IMR-90 (cell line): ENCODE data around the gene IZUMO4. TPM values are rescaled to one million over a fixed set of nuclear protein-coding genes. Genes with fewer than 3 reads are reported as not detected.

Source experiments
- ATAC-seq: fragments of 200-7000 bp; cut with Tn5 transposase; 2 replicates; pipeline ENCODE4 v1.9.1; 2020; ENCODE audit warnings: low read depth, mild to moderate bottlenecking, moderate library complexity
- BruUV-seq: library from RNA; stranded (reverse); fragments of 400-500 nt; replicated peaks from 2 replicates; lab custom pipeline; 2021; lab: Mats Ljungman, UMichigan
- CTCF ChIA-PET: fragments of 300-600 bp; formaldehyde crosslinking; extraction: SDS; loops from one replicate; lab custom pipeline; 2021; ENCODE audit warnings: antibody characterized with exemption; lab: Yijun Ruan, JAX
- POLR2A ChIA-PET: fragments of 300-600 bp; sonication (Branson Sonifier 250); formaldehyde crosslinking; loops from one replicate; lab custom pipeline; 2022; ENCODE audit warnings: antibody characterized with exemption; ENCODE audit not compliant: unreplicated experiment; lab: Charles Lee
- DNase-seq: peaks from one replicate; pipeline ENCODE4 v3.0.0; 2013
- H2AFZ ChIP-seq: replicated peaks from 2 replicates; pipeline ENCODE3; 2013; ENCODE audit warnings: low read length, mild to moderate bottlenecking; ENCODE audit not compliant: poor library complexity
- H2AK5ac ChIP-seq: 2 replicates; pipeline ENCODE4 v1.6.1; 2013; ENCODE audit warnings: low read depth, low read length, inconsistent platforms
- H2AK9ac ChIP-seq: replicated peaks from 2 replicates; pipeline ENCODE3; 2013; ENCODE audit warnings: mild to moderate bottlenecking, low read depth, low read length, moderate library complexity; ENCODE audit not compliant: poor library complexity
- H2BK120ac ChIP-seq: 2 replicates; pipeline ENCODE4 v1.6.1; 2013; ENCODE audit warnings: low read depth, low read length, inconsistent platforms
- H2BK15ac ChIP-seq: 3 replicates; pipeline ENCODE4 v1.6.1; 2013; ENCODE audit warnings: low read depth, low read length, inconsistent platforms
- H2BK20ac ChIP-seq: 2 replicates; pipeline ENCODE4 v1.6.1; 2013; ENCODE audit warnings: low read depth, mild to moderate bottlenecking, inconsistent platforms, low read length, moderate library complexity
- H2BK5ac ChIP-seq: 2 replicates; pipeline ENCODE4 v1.6.1; 2013; ENCODE audit warnings: mild to moderate bottlenecking, low read depth, low read length, inconsistent platforms; ENCODE audit not compliant: poor library complexity, severe bottlenecking
- H3K14ac ChIP-seq: replicated peaks from 2 replicates; pipeline ENCODE4 v1.6.1; 2013; ENCODE audit warnings: low read depth, low read length, inconsistent platforms
- H3K18ac ChIP-seq: 2 replicates; pipeline ENCODE4 v1.6.1; 2013; ENCODE audit warnings: low read depth, low read length, control low read depth
- H3K23ac ChIP-seq: 2 replicates; pipeline ENCODE4 v1.6.1; 2013; ENCODE audit warnings: low read depth, low read length, inconsistent platforms
- H3K27ac ChIP-seq: 2 replicates; pipeline ENCODE4 v1.5.1; 2013; ENCODE audit warnings: mild to moderate bottlenecking, control low read depth, low read length; ENCODE audit not compliant: insufficient read depth
- H3K27me3 ChIP-seq: 2 replicates; pipeline ENCODE4 v1.6.1; 2013; ENCODE audit warnings: low read length; ENCODE audit not compliant: control insufficient read depth, insufficient read depth
- H3K36me3 ChIP-seq: 2 replicates; pipeline ENCODE4 v1.6.1; 2013; ENCODE audit warnings: low read length, mixed read lengths; ENCODE audit not compliant: control insufficient read depth, insufficient read depth
- H3K4ac ChIP-seq: 2 replicates; pipeline ENCODE4 v1.6.1; 2013; ENCODE audit warnings: low read depth, low read length, inconsistent platforms
- H3K4me1 ChIP-seq: 2 replicates; pipeline ENCODE4 v1.6.1; 2013; ENCODE audit warnings: low read length, mixed read lengths; ENCODE audit not compliant: control insufficient read depth, insufficient read depth
- H3K4me2 ChIP-seq: 2 replicates; pipeline ENCODE4 v1.6.1; 2013; ENCODE audit warnings: low read depth, mild to moderate bottlenecking, control low read depth, low read length, moderate library complexity
- H3K4me3 ChIP-seq: 2 replicates; pipeline ENCODE4 v1.5.1; 2013; ENCODE audit warnings: low read depth, mild to moderate bottlenecking, control low read depth, low read length, moderate library complexity; ENCODE audit not compliant: insufficient read depth
- H3K56ac ChIP-seq: 2 replicates; pipeline ENCODE4 v1.6.1; 2013; ENCODE audit warnings: low read length, inconsistent platforms; ENCODE audit not compliant: insufficient read depth; ENCODE audit errors: extremely low read depth
- H3K79me1 ChIP-seq, 2 experiments: 2 replicates each; pipeline ENCODE4 v1.6.1; 2013; ENCODE audit warnings: low read length in 2 of 2, inconsistent platforms in 1 of 2, low read depth in 1 of 2
- H3K9ac ChIP-seq: 2 replicates; pipeline ENCODE4 v1.6.1; 2013; ENCODE audit warnings: low read depth, low read length, control low read depth
- H3K9me1 ChIP-seq: 2 replicates; pipeline ENCODE4 v1.6.1; 2013; ENCODE audit warnings: low read length, inconsistent platforms; ENCODE audit not compliant: insufficient read depth
- H3K9me3 ChIP-seq: 2 replicates; pipeline ENCODE4 v1.6.1; 2013; ENCODE audit warnings: low read length; ENCODE audit not compliant: control insufficient read depth, insufficient read depth
- H4K20me1 ChIP-seq: 2 replicates; pipeline ENCODE4 v1.6.1; 2013; ENCODE audit warnings: low read length, inconsistent platforms; ENCODE audit not compliant: insufficient read depth
- H4K5ac ChIP-seq: 2 replicates; pipeline ENCODE4 v1.6.1; 2013; ENCODE audit warnings: mild to moderate bottlenecking, low read depth, low read length, control low read depth
- H4K8ac ChIP-seq, 2 experiments: 2 replicates each; pipeline ENCODE4 v1.6.1; 2013; ENCODE audit warnings: low read depth in 2 of 2, low read length in 2 of 2, control low read depth in 1 of 2, inconsistent platforms in 1 of 2
- H4K91ac ChIP-seq: 2 replicates; pipeline ENCODE4 v1.6.1; 2013; ENCODE audit warnings: low read depth, low read length, inconsistent platforms; ENCODE audit not compliant: insufficient read depth
- BHLHE40 ChIP-seq: fragments of 150-350 bp; IDR thresholded peaks from 2 replicates; pipeline ENCODE4 v1.6.1; 2016; ENCODE audit warnings: mild to moderate bottlenecking, low read depth, low read length
- CEBPB ChIP-seq: IDR thresholded peaks from 2 replicates; pipeline ENCODE4 v1.6.1; 2012; ENCODE audit warnings: low read depth, low read length, improper control_type of control experiment
- CHD1 ChIP-seq: IDR thresholded peaks from 2 replicates; pipeline ENCODE4 v1.6.1; 2012; ENCODE audit warnings: low read depth, low read length, improper control_type of control experiment
- CTCF ChIP-seq: conservative IDR thresholded peaks from 2 replicates; pipeline ENCODE4 v1.5.1; 2012; ENCODE audit warnings: mild to moderate bottlenecking, low read depth, low read length, improper control_type of control experiment
- ELK1 ChIP-seq: fragments of 150-350 bp; IDR thresholded peaks from 2 replicates; pipeline ENCODE4 v1.6.1; 2016; ENCODE audit warnings: low read depth, mild to moderate bottlenecking, low read length, moderate library complexity, borderline replicate concordance
- FOS ChIP-seq: fragments of 150-350 bp; IDR thresholded peaks from 2 replicates; pipeline ENCODE4 v1.6.1; 2016; ENCODE audit warnings: low read depth, low read length
- MAFK ChIP-seq: IDR thresholded peaks from 2 replicates; pipeline ENCODE4 v1.6.1; 2012; ENCODE audit warnings: low read depth, low read length, improper control_type of control experiment
- MAZ ChIP-seq: IDR thresholded peaks from 2 replicates; pipeline ENCODE4 v1.6.1; 2012; ENCODE audit warnings: low read depth, mild to moderate bottlenecking, low read length, improper control_type of control experiment, moderate library complexity, borderline replicate concordance
- MXI1 ChIP-seq: IDR thresholded peaks from 2 replicates; pipeline ENCODE4 v1.6.1; 2012; ENCODE audit warnings: low read depth, mild to moderate bottlenecking, low read length, moderate library complexity, borderline replicate concordance
- NFE2L2 ChIP-seq: fragments of 150-350 bp; IDR thresholded peaks from 2 replicates; pipeline ENCODE4 v1.6.1; 2016; ENCODE audit warnings: low read depth, mild to moderate bottlenecking, low read length
- POLR2A ChIP-seq: IDR thresholded peaks from 2 replicates; pipeline ENCODE4 v1.6.1; 2012; ENCODE audit warnings: mild to moderate bottlenecking, low read depth, low read length
- RCOR1 ChIP-seq: IDR thresholded peaks from 2 replicates; pipeline ENCODE4 v1.6.1; 2012; ENCODE audit warnings: mild to moderate bottlenecking, low read length, improper control_type of control experiment; ENCODE audit not compliant: insufficient replicate concordance
- SMC3 ChIP-seq: fragments of 150-350 bp; IDR thresholded peaks from 2 replicates; pipeline ENCODE4 v1.6.1; 2016; ENCODE audit warnings: low read depth, mild to moderate bottlenecking, antibody characterized with exemption, low read length, moderate library complexity
- USF2 ChIP-seq: fragments of 150-350 bp; IDR thresholded peaks from 2 replicates; pipeline ENCODE4 v1.6.1; 2017; ENCODE audit warnings: mild to moderate bottlenecking, antibody characterized with exemption, low read length, low read depth
- whole genome bisulfite sequencing, 2 experiments: methylation state at CpG; one replicate each; pipeline versions ENCODE4 v1.1.5 to v1.1.7; 2013; ENCODE audit warnings: missing lambda C conversion rate in 2 of 2; ENCODE audit not compliant: insufficient read length in 1 of 2; ENCODE audit errors: extremely low coverage in 2 of 2; 5-methylcytosine and 5-hydroxymethylcytosine counted together
- dilution Hi-C: fragments of 300-500 bp; cut with HindIII; formaldehyde crosslinking; loops from one replicate; pipeline ENCODE4 v1.14.3; 2018; ENCODE audit warnings: low sequenced_read_pairs; ENCODE audit not compliant: unreplicated experiment
- in situ Hi-C: fragments of 300-500 bp; cut with MboI; formaldehyde crosslinking; loops from 3 replicates; pipeline ENCODE4 v1.14.3; 2019; ENCODE audit warnings: low sequenced_read_pairs, inconsistent platforms, mixed read lengths
- intact Hi-C: fragments of 100-400 bp; cut with micrococcal nuclease; formaldehyde crosslinking; loops from 2 replicates; pipeline ENCODE4 v1.10.0; 2022
- polyA plus RNA-seq, 3 experiments: library from polyadenylated mRNA; depleted of rRNA; stranded (reverse); fragments of >200 nt; gene quantifications; 2 replicates each; pipeline ENCODE4 v1.2.3, GENCODE V29; 2012; ENCODE audit warnings: low replicate concordance in 1 of 3
- total RNA-seq: library from RNA; depleted of rRNA; stranded (reverse); fragments of >200 nt; gene quantifications from 2 replicates; pipeline ENCODE4 v1.2.3, GENCODE V29; 2012

Gene IZUMO4
- total and polyA plus RNA-seq, 2 of the 4 experiments (the other 2 are of a cell fraction) = 0.72 to 2.8 TPM

- ChIA-PET CTCF (no interaction called here), POLR2A (no interaction called here)
- Histone ChIP-seq H3K4me2 (no peak overlapping the region), H2AK9ac (no peak overlapping the region), H3K9ac (no peak overlapping the region), H3K9me3 (no peaks in the 10 kb centered on the region), H2BK15ac (no peak overlapping the region), H4K8ac (no peak overlapping the region), H2BK20ac (no peak overlapping the region), H4K91ac (no peak overlapping the region), H3K4me1 (no peaks in the 10 kb centered on the region), H3K18ac (no peak overlapping the region), H3K79me1 (peaks cover 13 to 44% of the 10 kb centered on the region in 2 experiments), H3K9me1 (no peaks in the 10 kb centered on the region), H3K27ac (no peak overlapping the region), H2AFZ (no peak overlapping the region), H3K27me3 (no peaks in the 10 kb centered on the region), H3K36me3 (peaks cover 40% of the 10 kb centered on the region), H2AK5ac (no peak overlapping the region), H3K56ac (no peak overlapping the region), H4K5ac (no peak overlapping the region), H3K23ac (no peak overlapping the region), H3K4ac (no peak overlapping the region), H2BK5ac (no peak overlapping the region), H4K20me1 (peaks cover 77% of the 10 kb centered on the region), H2BK120ac (no peak overlapping the region), H3K14ac (no peak overlapping the region), H3K4me3 (no peak overlapping the region)
- intact Hi-C loops (no loop called here), dilution Hi-C loops (no loop called here), in situ Hi-C loops (no loop called here)
- DNase-seq (no peak), ATAC-seq (no peak)
- WGBS, 2 experiments = 93% methylated on average over 16 of the region's 23 CpGs; no CpG with 5 or more reads in 1 of the 2 experiments
- TF ChIP-seq ELK1 = no peak
- no peak for TF ChIP-seq NFE2L2
- TF ChIP-seq USF2 = no peak
- TF ChIP-seq RCOR1 = no peak
- no peak for TF ChIP-seq FOS
- no peak for TF ChIP-seq CTCF
- TF ChIP-seq BHLHE40 = no peak
- no peak for TF ChIP-seq CHD1
- no peak for TF ChIP-seq MAZ
- no peak for TF ChIP-seq POLR2A
- TF ChIP-seq SMC3 = no peak
- TF ChIP-seq MXI1 = no peak
- no peak for TF ChIP-seq CEBPB
- no peak for TF ChIP-seq MAFK
- no TSS peak for BruUV-seq
These were observed 41.5 kb downstream of the IZUMO4 start for GRCh38 chr19:2138061-2138728.
